GM18861 (cell line): ENCODE measurements around the gene ERC2.

ENCODE experiments used
- ATAC-seq: cut with Tn5 transposase; IDR thresholded peaks from one replicate; pipeline ENCODE4 v1.9.1; 2021; ENCODE audit not compliant: unreplicated experiment

The ERC2 gene

DNA sequence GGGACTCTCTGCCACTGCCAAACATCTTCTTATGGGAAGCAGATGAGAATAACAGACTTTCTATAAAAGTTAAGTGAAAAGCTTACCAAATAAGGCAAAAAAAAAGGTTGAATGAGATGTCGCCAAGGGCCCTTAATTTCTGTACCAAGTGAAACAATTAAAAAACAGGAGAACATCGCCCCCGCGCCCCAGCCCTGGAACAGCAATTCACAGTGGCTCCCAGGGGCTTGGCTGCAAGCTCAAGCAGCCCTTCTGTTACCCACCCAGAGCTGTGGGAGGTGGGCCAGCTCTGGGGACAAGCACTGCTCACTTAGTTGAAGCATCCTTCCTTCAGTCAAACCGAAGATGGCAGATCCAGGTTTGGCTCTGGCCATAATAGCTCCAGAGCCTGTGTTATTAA lies 208.0 kb downstream of the ERC2 start:
- ATAC-seq, result no peak

DNA sequence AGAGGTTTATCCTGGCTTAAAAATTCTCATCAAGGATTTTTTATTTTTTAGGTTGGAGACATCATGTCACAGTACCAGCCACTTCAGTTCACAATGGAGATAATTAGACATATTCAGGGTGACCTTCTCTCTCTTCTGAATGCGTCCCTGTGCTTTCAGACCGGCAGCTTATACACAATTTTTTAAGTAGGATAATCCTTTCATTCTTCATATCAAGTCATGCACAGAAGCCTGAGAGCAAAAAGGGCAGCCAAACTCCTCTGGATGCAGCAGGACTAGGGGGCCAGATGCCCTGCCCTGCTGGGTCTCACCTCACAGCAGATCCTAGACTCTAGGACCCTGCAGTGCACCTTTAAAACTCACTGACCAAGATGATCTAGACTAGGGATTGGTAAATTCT lies 210.4 kb downstream of the ERC2 start:
- ATAC-seq, result no peak

DNA sequence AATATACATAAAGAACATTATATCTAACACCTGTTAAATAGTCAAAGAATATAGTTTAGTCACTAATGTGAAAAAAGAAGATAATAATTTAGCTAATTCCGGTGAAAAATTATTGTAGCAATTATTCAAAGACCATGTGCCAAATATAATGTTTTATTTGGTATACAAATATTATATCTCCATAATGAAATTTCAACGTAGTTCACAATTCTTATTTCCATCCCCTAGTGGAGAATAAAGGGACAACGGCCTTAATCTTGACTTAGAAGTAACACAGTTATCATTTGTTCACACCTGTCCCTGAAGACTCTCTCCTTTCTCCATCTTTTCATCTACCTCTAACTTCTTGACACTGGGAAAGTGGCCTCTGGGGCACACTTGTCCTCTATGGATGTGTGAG lies 213.4 kb downstream of the ERC2 start:
- no peak for ATAC-seq

DNA sequence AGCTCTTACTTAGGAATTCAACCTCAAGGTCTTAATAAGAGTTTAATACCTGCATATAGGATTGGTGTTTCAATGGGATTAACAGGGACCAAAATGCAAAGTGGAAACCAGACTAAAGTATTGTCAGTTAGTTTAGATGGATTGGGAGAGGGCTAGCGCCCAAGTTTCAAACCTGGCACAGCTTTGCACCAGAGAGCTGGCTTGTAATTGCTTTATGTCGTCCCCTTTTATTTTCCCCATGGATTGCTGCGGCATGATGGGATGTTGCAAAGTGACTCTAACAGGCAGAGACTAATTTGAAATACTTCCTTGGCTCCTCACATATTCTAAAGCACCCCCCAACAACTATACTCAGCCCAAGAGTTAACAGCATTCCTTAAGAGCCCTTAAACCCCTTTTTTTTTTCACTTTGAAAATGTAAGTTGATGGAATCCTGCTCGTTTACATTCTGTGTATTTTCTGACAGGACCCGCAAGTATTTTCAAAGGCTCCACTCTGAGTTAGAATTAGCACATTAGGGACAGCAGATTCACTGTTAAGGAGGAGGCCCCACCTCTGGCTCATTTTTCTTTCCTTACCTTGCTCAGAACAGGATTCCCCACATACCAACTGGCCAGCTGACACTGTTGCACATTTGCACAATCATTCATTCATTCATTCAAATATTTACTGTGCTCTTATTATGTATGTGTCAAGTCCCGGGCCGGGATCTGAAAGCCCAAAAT lies 214.2 kb downstream of the ERC2 start:
- ATAC-seq, result no peak

DNA sequence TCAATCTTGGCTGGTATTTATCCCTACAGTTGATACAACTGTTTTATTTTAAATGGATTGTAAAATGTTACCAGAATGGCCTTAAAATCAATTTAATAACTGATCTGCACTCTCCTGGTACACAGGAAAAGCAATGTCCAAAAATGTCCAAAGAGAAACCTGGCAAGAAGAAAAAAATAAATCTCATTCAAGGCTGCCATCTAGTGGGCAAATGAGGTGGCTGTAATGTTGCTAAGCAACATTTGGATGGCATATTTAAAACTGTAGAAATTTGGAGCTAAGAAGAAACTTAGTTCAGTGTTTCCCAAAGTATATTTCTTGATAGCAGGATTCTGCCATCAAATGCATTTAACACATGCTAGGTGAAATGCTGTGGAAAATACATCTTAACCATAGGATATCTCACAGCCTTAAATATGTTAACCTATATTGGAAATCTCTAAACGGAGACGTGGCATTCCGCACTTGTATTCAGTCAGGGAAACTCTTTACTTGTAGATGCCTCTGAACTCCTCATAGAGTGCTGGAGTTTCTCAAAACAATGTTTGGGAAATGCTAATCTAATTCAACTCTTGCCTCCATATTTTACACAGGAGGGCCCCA lies 216.8 kb downstream of the ERC2 start:
- ATAC-seq, result no peak

DNA sequence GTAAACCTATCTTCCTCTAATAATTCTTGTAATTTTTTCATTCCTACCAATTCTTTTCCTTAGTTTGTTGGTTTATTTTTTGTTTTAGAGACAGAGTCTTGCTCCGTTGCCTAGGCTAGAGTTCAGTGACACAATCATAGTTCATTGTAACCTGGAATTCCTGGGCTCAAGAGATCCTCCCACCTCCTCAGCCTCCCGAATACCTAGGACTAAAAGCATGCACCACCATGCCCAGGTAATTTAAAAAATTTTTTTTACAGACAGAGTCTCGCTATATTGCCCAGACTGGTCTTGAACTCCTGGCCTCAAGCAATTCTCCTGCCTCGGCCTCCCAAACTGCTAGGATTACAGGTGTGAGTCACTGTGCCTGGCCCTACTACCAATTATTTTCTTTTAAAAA lies 220.2 kb downstream of the ERC2 start:
- ATAC-seq, result no peak

DNA sequence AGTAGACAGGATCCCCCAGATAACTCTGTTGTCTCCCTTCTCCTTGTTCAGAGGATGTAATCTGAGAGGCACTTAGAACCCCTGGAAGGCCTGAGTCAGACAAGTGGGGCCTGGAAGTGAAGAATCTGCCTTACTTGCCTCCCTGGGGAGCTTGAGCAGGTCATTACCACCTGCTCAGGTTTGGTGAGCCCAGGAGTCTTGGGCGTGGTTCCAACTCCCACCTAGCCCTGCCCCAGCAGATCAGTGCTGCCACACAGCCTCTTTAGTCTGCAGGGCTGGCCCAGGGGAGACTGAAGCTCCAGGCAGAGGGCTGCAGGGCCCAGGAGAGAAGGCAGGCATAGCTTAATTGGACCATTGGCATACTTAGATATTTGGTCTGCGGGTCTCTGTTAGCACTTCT lies 230.0 kb downstream of the ERC2 start:
- ATAC-seq, result no peak

DNA sequence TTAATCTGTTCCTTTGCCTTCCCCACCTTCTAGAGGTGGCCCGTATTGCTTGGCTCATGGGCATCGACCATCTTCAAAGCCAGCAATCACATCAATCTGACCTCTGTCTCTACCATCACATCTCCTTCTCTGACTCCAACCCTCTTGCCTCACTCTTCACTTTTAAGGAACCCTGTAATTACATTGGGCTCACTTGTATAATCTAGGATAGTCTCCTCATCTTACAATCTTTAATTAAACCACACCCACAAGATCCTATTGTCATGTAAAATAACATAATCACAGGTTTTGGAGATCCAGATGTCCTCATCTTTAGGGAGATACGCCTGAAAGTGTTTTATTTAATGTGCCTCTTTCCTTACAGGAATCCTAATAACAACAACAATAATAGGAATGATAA lies 234.5 kb downstream of the ERC2 start:
- ATAC-seq, result no peak

DNA sequence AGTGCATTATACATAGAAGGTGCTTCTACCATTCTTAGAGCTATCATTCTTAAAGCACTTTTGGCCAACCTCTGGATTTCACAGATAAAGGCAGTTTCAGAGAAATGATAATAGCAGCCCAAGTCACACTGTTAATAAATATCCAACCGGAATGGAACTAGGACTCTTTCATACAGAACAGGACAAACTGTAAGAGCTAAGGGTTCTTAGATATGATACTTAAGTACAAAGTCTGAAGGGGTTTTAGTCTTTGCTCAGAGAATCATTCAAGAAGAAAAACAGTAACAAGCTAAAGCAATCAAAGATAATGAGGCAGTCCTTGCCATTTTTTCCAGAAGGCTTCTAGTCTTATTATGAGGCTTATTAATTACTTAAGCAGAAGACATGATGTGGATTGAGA lies 239.0 kb downstream of the ERC2 start:
- ATAC-seq, result no peak

DNA sequence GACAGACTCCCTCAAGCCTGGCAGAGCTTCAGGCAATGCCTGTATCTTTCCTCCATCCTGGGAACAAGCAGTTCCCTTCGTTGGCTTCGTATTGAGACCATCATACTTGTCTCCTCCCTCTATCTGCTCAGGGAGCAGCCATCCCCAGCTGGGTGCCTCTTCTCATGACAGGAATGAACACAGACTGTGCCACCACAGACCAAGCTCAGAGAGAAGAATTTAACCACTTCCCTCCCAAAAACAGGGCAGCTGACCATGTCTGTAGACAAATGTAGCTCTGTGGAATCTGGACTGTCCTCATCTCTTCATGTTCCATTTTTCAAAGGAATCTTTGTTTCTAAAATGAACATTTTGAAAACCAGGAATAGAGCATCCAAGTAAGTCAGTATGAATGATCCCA lies 245.4 kb downstream of the ERC2 start:
- no peak for ATAC-seq

DNA sequence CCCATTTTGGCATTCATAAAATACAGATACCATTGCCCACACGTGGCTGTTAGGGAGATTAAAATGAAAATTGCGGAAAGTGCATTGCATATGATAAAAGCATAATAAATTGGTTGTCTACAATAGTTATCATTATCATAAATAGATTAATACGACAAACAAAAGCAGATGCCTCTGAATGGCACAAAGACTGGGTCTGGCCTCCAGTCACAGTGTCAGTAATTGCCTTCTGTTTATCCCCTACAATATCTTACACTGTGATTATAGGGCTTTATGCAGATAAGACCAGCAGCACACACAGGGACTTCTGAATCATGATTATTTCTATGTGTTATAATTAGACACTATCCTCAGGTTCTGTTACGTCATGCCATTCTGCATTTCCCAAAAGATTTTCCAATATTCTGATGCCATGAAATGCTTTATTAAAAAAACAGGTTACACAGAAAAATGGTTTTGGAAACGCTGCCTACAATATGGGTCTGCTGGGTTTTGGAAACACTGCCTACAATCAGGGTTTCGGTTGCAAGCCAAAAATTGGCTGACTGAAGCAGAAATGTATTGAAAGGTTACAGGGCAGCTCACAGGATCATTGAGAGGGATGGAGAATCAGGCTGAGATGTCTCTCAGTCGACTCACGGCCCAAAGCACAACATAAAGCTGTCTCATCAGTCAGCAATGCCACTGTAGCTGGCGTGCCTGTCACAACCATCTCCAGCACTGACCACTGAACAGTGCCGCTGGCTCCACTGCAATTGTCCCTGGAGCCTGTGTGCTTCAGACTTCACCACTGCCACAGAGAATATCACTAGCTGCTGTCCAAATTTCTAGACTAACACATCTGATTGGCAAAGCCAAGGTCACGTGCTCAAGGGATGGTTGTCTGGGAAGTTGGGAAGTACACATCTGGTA lies 248.1 kb downstream of the ERC2 start:
- no peak for ATAC-seq

DNA sequence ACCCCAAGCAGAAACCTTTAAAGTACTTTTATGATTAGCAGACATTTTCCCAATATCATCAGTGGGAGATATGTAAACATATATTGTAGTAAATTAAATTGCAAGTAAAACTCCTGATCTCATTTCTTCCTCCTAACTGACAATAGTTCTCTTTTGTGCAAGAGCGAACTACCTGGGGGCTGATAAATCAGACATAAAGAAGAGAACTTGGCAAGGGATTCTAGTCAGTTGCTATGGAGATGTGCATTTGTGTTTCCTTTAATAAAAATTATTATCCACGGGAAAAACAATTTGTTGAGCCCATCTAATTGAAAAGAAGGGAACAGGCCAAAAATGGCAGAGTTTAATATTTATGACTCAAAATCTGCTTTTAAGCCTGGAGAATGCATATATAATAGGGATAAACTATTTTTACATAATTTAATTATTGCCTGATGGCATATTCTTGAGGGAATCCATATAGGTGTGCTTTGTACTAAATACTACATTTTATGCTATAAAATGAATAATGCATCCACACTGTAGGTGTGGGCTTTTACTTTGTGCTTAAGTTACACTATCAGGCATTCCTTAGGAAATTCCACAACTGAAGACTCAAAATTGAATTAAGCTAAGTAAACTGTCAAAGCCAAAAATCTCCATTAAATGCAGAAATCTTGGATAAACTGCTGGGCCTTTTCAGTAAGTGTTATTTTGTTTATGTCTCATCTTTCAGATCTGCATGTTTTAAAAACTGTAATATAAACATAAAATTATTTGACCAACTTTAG lies 258.1 kb downstream of the ERC2 start:
- no peak for ATAC-seq

DNA sequence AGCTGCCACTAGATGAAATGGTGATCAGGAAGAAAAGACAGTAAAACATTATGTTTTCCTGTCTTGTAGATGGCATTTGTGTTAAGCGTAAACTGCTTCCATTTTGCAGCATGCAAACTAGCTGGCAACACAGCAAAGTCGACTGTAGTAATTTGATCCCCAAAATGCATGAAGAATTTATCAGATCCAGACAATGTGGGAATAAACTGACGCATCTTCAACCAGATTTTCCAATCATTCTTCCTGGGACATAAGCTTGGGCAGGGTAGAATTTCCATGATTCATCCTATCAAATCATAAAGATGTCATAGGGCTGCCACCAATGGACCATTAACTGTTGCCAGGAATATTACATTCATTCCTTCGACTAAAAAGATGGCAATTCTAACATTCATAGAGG lies 260.3 kb downstream of the ERC2 start:
- no peak for ATAC-seq

DNA sequence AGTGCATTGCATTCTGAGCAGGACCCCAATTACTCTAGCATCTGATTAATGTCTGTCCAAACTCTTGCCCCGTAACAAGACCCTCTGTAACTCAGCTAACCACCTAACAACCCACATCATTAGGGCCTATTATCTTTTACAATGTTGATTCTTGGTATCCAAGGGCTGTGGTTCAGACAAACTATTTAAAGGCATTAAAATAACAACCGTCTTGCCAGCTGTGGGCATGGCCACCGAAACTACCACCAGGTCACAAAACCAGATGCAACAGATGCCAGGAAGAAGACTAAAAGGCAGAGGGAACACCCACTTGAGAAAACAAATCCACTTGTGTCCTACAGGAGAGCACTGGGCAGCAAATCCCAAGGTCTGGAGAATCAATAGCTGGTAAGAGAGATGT lies 262.9 kb downstream of the ERC2 start:
- ATAC-seq, result no peak

DNA sequence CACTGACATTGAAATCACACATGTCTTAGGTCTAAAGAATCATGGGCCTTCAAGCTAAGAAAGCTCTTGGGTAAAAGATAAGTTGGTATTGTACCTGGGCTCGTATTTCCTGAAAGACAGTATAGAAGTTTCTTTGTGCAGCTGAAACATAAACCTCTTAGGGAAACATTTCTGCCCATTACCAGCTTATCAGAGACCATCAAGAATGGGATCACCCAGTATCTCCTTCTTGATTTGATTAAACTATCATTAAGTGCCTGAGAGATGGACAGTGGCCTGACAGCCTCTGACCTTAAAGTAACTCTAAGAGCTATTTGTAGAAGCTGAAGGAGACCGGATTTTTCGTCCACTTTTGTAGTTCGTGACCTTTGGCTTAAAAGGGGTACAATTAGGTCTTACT lies 265.3 kb downstream of the ERC2 start:
- no peak for ATAC-seq

DNA sequence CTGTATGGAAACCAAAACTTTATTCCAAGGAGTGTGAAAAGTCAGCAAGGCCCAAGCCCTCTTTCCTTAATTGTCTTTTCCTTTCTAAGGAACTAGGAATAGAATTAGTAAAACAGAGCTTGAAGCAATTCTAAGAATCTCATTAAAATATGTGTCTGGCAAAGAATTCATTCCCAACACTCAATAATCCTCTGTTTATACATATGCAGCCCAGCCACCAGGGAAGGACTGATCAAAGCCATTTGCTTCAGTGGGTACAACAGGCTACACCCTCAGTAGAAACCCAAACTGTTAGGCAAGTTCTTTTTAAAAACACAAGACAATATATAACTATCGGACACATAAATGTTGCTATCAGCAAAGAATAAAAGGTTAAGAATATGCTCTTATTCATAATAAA lies 266.9 kb downstream of the ERC2 start:
- ATAC-seq, result no peak

DNA sequence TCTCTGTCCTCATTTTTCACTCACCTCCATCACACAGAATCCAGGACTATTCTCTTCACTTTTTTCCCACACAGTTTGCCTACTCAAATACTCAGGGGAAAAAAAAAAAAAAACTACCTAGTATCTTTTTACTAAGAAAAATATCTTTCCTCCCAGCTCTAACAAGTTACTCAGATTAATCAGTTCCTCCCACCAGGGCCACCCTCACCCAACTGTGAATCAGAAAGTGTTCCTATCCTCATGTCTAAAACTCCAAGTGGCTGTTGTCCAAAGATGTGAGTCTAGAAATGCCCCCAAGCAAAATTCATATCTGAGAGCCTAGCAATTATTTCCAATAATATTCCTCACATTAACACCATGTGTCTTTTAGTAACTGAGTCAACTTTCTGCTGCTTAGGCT lies 268.0 kb downstream of the ERC2 start:
- ATAC-seq, result no peak

DNA sequence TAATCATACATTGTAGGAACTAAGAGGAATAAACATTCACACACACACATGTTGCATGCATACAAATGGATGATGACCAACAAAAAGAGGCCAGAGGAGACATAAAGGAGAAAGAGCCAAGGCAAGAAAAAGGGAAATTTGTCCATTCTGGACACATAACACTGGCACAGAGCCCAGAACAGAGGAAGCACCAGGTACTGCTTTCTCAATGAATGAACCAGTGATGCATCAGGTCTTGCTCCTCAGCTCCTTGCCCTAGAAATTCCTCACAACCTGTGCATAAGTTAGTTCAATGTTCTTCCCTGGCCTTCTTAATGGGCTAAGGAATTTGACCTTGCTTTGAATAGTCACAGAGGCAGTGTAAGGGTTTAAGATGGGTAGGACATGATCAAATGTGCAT lies 270.3 kb downstream of the ERC2 start:
- no peak for ATAC-seq

DNA sequence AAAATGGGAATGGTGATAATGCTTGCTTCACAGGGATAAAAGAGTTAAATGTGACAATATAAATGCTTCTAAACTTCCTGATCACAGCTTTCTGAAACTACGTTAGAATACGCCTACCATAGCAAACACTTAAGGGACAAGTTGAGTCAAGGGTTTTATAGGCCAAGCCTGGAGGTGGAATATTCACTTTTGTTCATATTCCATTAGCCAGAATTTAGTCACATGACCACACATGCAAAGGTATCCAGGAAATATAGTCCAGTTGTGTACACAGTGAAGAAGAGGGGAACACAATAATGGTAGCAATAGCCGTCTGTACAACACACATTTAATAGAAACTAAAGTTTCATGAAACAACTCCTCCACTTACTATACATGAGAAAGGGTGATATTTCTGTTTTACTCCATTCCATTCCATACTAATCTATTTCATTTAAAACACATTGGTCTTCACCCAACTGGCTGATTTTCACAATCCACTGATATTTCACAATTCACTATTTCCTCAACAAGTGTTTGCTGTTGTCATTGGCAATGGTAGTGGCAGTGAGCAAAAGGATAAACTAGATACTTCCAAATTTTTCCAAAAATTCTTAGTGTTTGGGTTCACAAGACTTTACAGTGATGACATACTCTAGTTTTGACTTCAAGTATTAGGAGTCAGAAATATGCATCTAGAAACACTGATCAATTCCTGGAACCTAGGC lies 270.9 kb downstream of the ERC2 start:
- no peak for ATAC-seq

DNA sequence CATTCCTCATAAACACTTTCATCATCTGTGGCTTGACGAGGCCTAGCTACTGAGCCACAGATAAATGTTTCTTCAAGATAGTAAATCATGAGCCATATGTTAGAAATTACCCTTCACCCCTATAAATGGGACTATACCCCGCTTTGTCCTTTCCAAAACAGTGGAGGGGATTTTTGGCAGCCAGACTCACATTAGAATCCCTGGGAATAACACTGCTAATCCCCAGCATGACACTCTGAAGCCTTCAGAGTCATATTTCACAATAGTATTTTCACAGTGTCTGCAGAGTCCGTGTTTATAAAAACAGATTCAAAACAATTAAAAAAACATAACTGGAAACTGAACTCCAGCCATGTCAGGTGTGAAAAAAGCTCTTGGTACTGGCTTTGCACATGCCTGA lies 271.6 kb downstream of the ERC2 start:
- no peak for ATAC-seq

DNA sequence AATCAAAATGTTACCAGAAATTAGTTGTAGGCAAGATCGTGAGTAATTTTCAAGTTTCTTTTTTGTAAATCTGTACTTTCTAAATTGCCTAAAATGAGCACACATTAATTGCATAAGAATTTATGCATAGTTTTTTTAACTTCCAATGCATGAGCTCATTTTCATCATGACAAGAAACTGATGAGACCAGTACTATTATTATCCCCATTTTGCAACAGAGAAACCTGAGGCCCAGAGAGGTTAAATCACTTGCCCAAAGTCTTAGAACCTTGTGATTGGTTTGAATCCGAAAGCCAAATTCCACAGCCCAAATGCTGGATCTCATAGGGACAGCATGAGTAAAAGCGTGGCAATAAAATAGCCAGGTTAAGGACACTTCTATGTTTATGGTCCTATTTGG lies 274.7 kb downstream of the ERC2 start:
- no peak for ATAC-seq
